ENCODE measurements around the gene GRM7. TPM values are rescaled to one million over a fixed set of nuclear protein-coding genes. Genes with fewer than 3 reads are reported as not detected.

Gene GRM7
- polyA plus RNA-seq, 3 donors: not detected

DNA sequence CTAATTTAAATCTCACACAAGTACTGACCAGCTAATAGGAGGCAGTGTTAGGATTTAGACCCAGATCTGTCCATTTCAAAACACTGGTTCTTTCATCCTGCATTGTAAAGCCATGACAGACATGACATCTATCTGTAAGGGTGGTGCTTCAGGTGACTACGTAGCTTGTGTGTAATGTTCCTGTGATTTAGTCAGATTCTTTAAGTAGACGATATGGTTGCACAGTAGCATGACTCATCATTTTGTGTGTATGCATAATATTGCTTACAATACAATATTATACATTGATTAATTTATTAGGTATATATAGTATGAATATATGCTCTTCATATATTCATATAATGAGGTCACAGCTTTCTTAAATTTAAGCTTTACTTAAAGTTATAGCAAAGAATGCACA lies 628.5 kb downstream of the GRM7 start:
- no peak for TF ChIP-seq CTCF (IDR thresholded peaks at IDR 0.05)
- Histone ChIP-seq H3K4me3 (replicated peaks in 1 of 3; ENCODE audit: low read depth in 2 of 3, low read length in 3 of 3) (no peak overlapping the region), H3K4me2 (replicated peaks; ENCODE audit: extremely low read depth, low read length, poor library complexity, severe bottlenecking) (no peak overlapping the region), H3K79me2 (ENCODE audit: insufficient read depth, low read length) (no peaks in the 10 kb centered on the region), H3K9me3 (replicated peaks in 1 of 2; ENCODE audit: control insufficient read depth in 1 of 2, insufficient read depth in 1 of 2, low read length in 2 of 2) (no peaks in the 10 kb centered on the region), H3K36me3 (replicated peaks in 1 of 2; ENCODE audit: control insufficient read depth in 1 of 2, insufficient read depth in 2 of 2, low read length in 2 of 2) (no peaks in the 10 kb centered on the region), H3K27ac (ENCODE audit: low read depth in 1 of 2, low read length in 2 of 2) (no peak overlapping the region), H3K4me1 (ENCODE audit: control insufficient read depth in 1 of 2, insufficient read depth in 2 of 2, low read length in 2 of 2) (no peaks in the 10 kb centered on the region), H3K27me3 (ENCODE audit: control insufficient read depth in 2 of 2, insufficient read depth in 2 of 2, low read length in 2 of 2) (no peaks in the 10 kb centered on the region), H2AFZ (ENCODE audit: insufficient read depth, low read depth, low read length, poor library complexity, severe bottlenecking) (no peak overlapping the region), H3K9ac (ENCODE audit: insufficient read depth, low read length, poor library complexity, severe bottlenecking) (no peak overlapping the region), H4K20me1 (ENCODE audit: insufficient read depth, low read length) (no peaks in the 10 kb centered on the region)
- H3K9me3 Mint-ChIP-seq: peaks cover 0 to 7% (median 2%) of the 10 kb centered on the region in 7 donors
- intact Hi-C loops (cut with micrococcal nuclease): no loop called here
- no peak for DNase-seq
- H3K27me3 Mint-ChIP-seq (ENCODE audit: low read depth in 3 of 3): no peaks in the 10 kb centered on the region
- H3K27ac Mint-ChIP-seq: no peak overlapping the region
- WGBS (ENCODE audit: insufficient coverage): no CpG with 5 or more reads among the region's 2 CpGs
- no peak overlapping the region for H3K4me3 Mint-ChIP-seq
- H3K36me3 Mint-ChIP-seq: no peaks in the 10 kb centered on the region
- H3K4me1 Mint-ChIP-seq: no peaks in the 10 kb centered on the region

DNA sequence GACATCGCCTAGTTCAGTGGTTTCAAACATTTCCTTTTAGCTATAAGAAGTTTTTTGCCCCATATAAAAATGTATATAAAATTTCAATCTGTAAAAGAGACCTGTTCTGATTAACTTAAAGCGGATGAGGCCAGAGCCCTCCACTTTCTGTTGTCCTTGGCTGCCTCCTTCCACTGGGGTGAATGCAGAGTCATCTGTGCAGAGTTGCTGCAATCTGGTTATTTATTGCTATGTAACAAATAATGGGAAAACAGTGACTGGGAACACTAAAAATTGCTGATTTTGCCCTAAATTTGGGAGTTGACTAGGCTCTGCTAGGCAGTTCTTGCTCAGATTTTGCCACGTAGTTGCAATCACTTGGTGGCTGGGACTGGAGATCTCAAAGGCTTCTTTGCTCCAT lies 637.8 kb downstream of the GRM7 start:
- peaks cover 0 to 16% (median 6%) of the 10 kb centered on the region in 7 donors for H3K9me3 Mint-ChIP-seq
- DNase-seq: no peak
- no peaks in the 10 kb centered on the region for H3K27me3 ChIP-seq (ENCODE audit: control insufficient read depth in 2 of 2, insufficient read depth in 2 of 2, low read length in 2 of 2)
- H3K79me2 ChIP-seq (ENCODE audit: insufficient read depth, low read length): no peaks in the 10 kb centered on the region
- H3K4me1 ChIP-seq (ENCODE audit: control insufficient read depth in 1 of 2, insufficient read depth in 2 of 2, low read length in 2 of 2): no peaks in the 10 kb centered on the region
- H3K9me3 ChIP-seq (replicated peaks in 1 of 2; ENCODE audit: control insufficient read depth in 1 of 2, insufficient read depth in 1 of 2, low read length in 2 of 2): peaks cover 6 to 9% of the 10 kb centered on the region in 2 donors
- no peaks in the 10 kb centered on the region for H4K20me1 ChIP-seq (ENCODE audit: insufficient read depth, low read length)
- peaks cover 0 to 2% (median 0%) of the 10 kb centered on the region in 3 donors for H3K27me3 Mint-ChIP-seq (ENCODE audit: low read depth in 3 of 3)
- TF ChIP-seq CTCF (IDR thresholded peaks at IDR 0.05): no peak
- no peak overlapping the region for H2AFZ ChIP-seq (ENCODE audit: insufficient read depth, low read depth, low read length, poor library complexity, severe bottlenecking)
- no peak overlapping the region for H3K4me3 Mint-ChIP-seq
- no peaks in the 10 kb centered on the region for H3K36me3 Mint-ChIP-seq
- H3K4me2 ChIP-seq (replicated peaks; ENCODE audit: extremely low read depth, low read length, poor library complexity, severe bottlenecking): no peak overlapping the region
- WGBS (ENCODE audit: insufficient coverage): 100% methylated on average over 2 of the region's 3 CpGs
- H3K27ac ChIP-seq (ENCODE audit: low read depth in 1 of 2, low read length in 2 of 2): no peak overlapping the region
- no peak overlapping the region for H3K4me3 ChIP-seq (replicated peaks in 1 of 3; ENCODE audit: low read depth in 2 of 3, low read length in 3 of 3)
- no peaks in the 10 kb centered on the region for H3K4me1 Mint-ChIP-seq
- H3K36me3 ChIP-seq (replicated peaks in 1 of 2; ENCODE audit: control insufficient read depth in 1 of 2, insufficient read depth in 2 of 2, low read length in 2 of 2): no peaks in the 10 kb centered on the region
- no peak overlapping the region for H3K27ac Mint-ChIP-seq
- intact Hi-C loops (cut with micrococcal nuclease): no loop called here
- H3K9ac ChIP-seq (ENCODE audit: insufficient read depth, low read length, poor library complexity, severe bottlenecking): no peak overlapping the region

All from CD14-positive monocyte (primary cell).